Neuron (in vitro differentiated cells): ENCODE measurements around the gene EMB.
"Not testable (repeated sequence)": the region's sequence is repeated elsewhere in the genome, so short reads cannot be mapped to it uniquely, and the experiment has no call there.

Source experiments
- H2AFZ ChIP-seq: one replicate; pipeline ENCODE4 v1.6.1; 2013; ENCODE audit warnings: low read depth, mild to moderate bottlenecking, inconsistent platforms, low read length, moderate library complexity
- H3K27me3 ChIP-seq: one replicate; pipeline ENCODE4 v1.6.1; 2013; ENCODE audit warnings: low read length; ENCODE audit not compliant: insufficient read depth
- H3K36me3 ChIP-seq: one replicate; pipeline ENCODE4 v1.6.1; 2013; ENCODE audit warnings: low read length; ENCODE audit not compliant: insufficient read depth
- H3K4me1 ChIP-seq: one replicate; pipeline ENCODE4 v1.6.1; 2013; ENCODE audit warnings: low read length; ENCODE audit not compliant: insufficient read depth
- H3K4me3 ChIP-seq: 2 replicates; pipeline ENCODE4 v1.5.1; 2013; ENCODE audit warnings: mild to moderate bottlenecking, low read length, moderate library complexity
- H3K9me3 ChIP-seq: one replicate; pipeline ENCODE4 v1.6.1; 2013; ENCODE audit warnings: low read length

The EMB gene

GRCh38 chr5:50410932-50411331, 30.2 kb downstream of the EMB start:
- not testable (repeated sequence) for H3K27me3 ChIP-seq, H3K4me3 ChIP-seq, H3K4me1 ChIP-seq, H2AFZ ChIP-seq, H3K36me3 ChIP-seq, H3K9me3 ChIP-seq

GRCh38 chr5:50406877-50407276, 34.2 kb downstream of the EMB start:
- no peak overlapping the region for H3K4me3 ChIP-seq
- no peaks in the 10 kb centered on the region for H3K9me3 ChIP-seq
- H3K27me3 ChIP-seq = no peaks in the 10 kb centered on the region
- no peaks in the 10 kb centered on the region for H3K36me3 ChIP-seq
- no peak overlapping the region for H2AFZ ChIP-seq
- H3K4me1 ChIP-seq = no peaks in the 10 kb centered on the region

DNA sequence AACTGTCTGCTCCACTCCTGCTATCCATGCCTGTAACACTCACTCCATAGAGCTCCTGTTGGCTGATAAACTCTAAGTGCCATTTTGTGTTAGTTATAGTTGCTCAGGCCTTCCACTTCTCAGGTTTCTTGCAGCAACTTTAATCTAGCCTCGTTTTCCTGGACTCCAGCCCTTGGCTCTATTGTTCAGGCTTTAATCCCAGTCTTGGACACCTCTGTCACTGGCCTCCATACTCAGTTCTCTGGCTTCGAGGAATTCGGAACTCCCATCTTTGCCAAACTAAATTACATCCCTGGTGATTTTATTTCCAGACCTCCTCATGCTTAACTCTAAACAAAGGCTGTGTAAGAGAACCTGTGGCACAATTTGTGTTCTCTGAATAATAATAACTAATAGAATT, 39.8 kb downstream of the EMB start:
- H3K9me3 ChIP-seq = no peaks in the 10 kb centered on the region
- no peaks in the 10 kb centered on the region for H3K36me3 ChIP-seq
- H3K27me3 ChIP-seq = no peaks in the 10 kb centered on the region
- no peak overlapping the region for H2AFZ ChIP-seq
- H3K4me3 ChIP-seq = no peak overlapping the region
- H3K4me1 ChIP-seq = no peaks in the 10 kb centered on the region

GRCh38 chr5:50393925-50394609, 47.0 kb downstream of the EMB start:
- H3K36me3 ChIP-seq, H3K9me3 ChIP-seq, H3K4me3 ChIP-seq, H3K4me1 ChIP-seq, H3K27me3 ChIP-seq, H2AFZ ChIP-seq: not testable (repeated sequence)

DNA sequence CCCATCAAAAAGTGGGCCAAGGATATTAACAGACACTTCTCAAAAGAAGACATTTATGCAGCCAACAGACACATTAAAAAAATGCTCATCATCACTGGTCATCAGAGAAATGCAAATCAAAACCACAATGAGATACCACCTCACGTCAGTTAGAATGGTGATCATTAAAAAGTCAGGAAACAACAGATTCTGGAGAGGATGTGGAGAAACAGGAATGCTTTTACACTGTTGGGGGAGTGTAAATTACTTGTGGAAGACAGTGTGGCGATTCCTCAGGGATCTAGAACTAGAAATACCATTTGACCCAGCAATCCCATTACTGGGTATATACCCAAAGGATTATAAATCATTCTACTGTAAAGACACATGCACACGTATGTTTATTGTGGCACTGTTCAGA, 48.8 kb downstream of the EMB start:
- not testable (repeated sequence) for H3K27me3 ChIP-seq, H3K36me3 ChIP-seq, H3K9me3 ChIP-seq, H3K4me1 ChIP-seq, H2AFZ ChIP-seq, H3K4me3 ChIP-seq

DNA sequence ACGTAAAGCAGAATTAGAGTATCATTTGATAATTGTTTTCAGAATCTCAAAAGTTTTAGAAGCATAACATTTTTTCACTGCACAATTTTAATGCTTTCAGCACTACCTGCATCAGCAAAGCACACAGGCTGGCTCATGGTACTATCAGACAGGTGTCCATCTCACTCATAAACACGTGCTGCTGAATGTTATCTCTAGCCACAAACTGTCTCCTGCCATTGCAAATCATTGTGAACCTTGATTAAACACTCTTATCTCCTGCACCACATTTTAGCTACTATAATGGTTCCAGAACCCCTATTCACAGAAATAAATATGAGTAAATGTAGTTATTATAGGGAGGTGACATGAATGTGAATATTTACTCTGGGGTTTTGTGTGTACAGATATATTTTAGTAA, 56.7 kb downstream of the EMB start:
- not testable (repeated sequence) for H3K4me1 ChIP-seq, H3K27me3 ChIP-seq, H3K9me3 ChIP-seq, H3K4me3 ChIP-seq, H3K36me3 ChIP-seq, H2AFZ ChIP-seq

GRCh38 chr5:50376696-50377095, 64.4 kb downstream of the EMB start:
- H3K27me3 ChIP-seq, H3K36me3 ChIP-seq, H3K4me1 ChIP-seq, H3K4me3 ChIP-seq, H3K9me3 ChIP-seq, H2AFZ ChIP-seq: not testable (repeated sequence)

- H3K36me3 ChIP-seq, H2AFZ ChIP-seq, H3K4me3 ChIP-seq, H3K9me3 ChIP-seq, H3K27me3 ChIP-seq, H3K4me1 ChIP-seq: not testable (repeated sequence)
Observed at GRCh38 chr5:50369287-50370033, 71.6 kb downstream of the EMB start.

DNA sequence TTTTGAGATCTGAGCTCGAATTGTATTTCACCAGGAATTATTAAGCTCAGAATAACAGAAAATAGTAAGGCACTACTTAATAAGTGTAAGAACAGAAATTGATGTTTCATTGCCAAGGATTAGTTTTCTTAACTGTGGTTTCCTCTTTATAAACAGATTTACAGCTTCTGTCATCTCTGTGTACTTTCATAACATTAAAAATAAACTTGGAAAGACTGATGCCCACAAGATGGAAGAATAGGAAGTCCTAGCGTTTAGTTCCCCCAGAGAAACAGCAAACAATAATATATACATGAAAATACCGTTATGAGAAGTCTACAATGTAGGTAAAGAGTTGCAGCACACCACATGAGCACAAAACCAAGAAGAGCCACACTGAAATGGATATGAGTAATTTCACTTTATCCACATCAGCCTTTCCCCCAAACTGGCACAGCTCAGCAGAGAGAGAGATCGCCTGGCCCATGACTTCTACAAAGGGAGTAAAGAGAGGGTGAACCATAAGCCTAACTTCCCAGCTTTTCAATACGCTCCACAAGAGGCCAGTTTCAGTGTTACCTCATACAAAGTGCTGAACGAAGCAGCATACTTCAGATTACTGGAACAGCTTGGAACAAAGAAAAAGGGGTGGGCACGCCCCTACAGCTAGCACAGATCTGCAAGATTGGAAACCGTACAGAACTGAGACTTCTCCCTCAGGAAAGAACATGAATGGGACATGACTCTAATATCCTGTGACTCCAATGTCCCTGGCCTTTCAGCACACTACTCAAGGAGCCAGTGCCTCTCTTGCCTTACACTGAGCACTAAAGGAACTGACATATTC, 75.4 kb downstream of the EMB start:
- Histone ChIP-seq H2AFZ (no peak overlapping the region), H3K4me1 (no peaks in the 10 kb centered on the region), H3K27me3 (no peaks in the 10 kb centered on the region), H3K4me3 (no peak overlapping the region), H3K36me3 (no peaks in the 10 kb centered on the region), H3K9me3 (no peaks in the 10 kb centered on the region)

DNA sequence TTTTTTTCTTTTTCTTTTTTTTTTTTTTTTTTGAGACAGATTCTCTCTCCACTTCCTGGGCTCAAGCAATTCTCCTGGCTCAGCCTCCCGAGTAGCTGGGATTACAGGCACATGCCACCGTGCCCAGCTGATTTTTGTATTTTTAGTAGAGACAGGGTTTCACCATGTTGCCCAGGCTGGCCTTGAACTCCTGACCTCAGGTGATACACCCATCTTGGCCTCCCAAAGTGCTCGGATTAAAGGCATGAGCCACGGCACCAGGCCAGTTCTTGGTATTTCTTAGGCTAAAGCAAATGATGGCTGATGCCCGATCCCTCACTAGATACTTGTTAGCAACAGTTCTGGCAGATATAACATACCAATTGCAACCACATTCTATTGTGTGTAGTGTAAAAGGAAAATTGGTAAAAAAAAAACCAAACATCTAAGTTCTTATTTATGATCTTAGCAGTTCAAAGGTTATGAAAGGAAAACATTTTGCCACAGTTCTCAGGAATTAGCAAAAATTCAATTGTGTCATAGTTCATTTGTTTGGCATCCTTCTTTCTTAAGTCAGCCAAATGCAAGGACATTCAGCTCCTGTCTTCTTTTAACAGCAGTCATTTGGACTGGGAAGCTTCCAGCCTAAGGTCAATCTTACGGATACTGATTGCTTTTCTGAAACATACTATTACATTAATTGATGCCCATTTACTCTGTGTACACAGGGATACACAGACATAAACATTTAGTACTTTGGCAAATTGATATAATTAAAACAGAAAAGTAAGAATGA, 76.4 kb downstream of the EMB start:
- H3K4me1 ChIP-seq, H3K36me3 ChIP-seq, H3K4me3 ChIP-seq, H3K9me3 ChIP-seq, H2AFZ ChIP-seq, H3K27me3 ChIP-seq: not testable (repeated sequence)

DNA sequence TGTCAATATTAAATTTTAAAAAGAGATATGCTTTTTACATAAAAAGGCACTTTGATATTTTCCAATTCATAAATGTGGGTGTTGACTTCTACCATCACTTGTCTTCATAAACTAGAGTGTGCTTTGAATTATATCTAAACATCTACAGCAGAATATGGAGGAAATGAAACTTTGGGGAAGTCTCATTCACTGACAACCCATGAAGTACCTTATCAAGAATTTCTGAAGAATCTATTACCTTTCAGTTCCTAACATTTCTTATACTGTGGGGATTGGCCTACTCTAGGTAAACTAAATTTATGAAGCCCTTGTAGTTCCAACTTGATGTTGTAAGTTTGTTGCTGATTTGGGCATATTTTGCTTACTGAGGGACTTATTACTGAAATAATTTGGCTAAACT, 81.9 kb downstream of the EMB start:
- no peaks in the 10 kb centered on the region for H3K27me3 ChIP-seq
- no peaks in the 10 kb centered on the region for H3K9me3 ChIP-seq
- H2AFZ ChIP-seq = no peak overlapping the region
- H3K4me1 ChIP-seq = no peaks in the 10 kb centered on the region
- no peaks in the 10 kb centered on the region for H3K36me3 ChIP-seq
- H3K4me3 ChIP-seq = no peak overlapping the region

- Histone ChIP-seq H3K4me3 (no peak overlapping the region), H3K36me3 (no peaks in the 10 kb centered on the region), H3K9me3 (no peaks in the 10 kb centered on the region), H3K4me1 (no peaks in the 10 kb centered on the region), H2AFZ (no peak overlapping the region), H3K27me3 (no peaks in the 10 kb centered on the region)
Observed at GRCh38 chr5:50352382-50352781, 88.7 kb downstream of the EMB start.
